ENCODE results near the gene PHF2. TPM values are rescaled to one million over a fixed set of nuclear protein-coding genes. Genes with fewer than 3 reads are reported as not detected.

The PHF2 gene
- polyA plus RNA-seq, 4 donors, result 8.6 to 21.2 (median 12.8) TPM

DNA sequence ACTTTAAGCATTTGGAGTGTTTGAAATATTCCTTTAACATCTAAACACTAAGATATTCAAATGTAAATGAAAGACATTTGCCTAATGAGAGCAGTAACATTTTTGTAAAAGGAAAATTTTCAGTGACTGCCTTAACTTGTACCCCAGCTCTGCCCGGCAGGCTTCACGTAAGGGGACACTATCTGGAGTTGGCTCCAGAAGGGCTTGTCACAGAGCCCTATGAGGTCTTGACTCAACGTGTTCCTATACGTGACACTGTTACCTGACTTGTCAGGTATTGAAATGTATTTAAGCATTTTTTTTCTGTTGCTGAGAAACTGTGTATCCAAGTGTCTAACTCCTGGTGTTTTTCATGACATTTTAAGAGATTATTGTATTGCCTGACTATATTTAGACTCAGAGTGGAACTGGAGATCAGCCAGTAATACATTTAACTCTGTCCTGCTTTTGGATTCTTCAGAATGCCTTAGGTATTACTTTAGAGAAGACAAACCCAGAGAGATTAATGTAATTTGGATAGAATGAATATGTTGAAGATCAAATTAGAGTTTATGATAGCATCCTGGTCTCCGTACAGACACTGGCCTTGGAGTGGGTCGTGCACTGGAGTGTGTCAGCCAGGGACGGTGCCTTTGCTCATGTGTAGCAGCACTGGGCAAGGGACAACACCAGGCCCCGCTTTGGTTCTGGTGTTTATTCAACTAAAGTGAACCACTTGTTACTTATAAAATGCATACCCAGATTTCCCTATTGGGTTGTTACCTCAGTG, 34.6 kb upstream of the PHF2 start:
- WGBS, 3 donors, result 82 to 90% (median 89%) methylated on average over 8 of the region's 8 CpGs
- H3K27ac ChIP-seq (ENCODE audit: low read depth in 1 of 3, low read length in 2 of 3), result no peak overlapping the region
- FAIRE-seq (no peak), DNase-seq (no peak)
- peaks cover 10 to 49% (median 20%) of the 10 kb centered on the region in 3 donors for H3K36me3 ChIP-seq (ENCODE audit: control insufficient read depth in 3 of 3, insufficient read depth in 2 of 3, low read depth in 1 of 3, low read length in 3 of 3)
- H3K4me3 ChIP-seq (ENCODE audit: low read depth in 1 of 3, low read length in 3 of 3), result no peak overlapping the region
- H3K27me3 ChIP-seq (ENCODE audit: control insufficient read depth in 3 of 3, insufficient read depth in 3 of 3, low read length in 3 of 3), result no peaks in the 10 kb centered on the region
- H3K9me3 ChIP-seq (ENCODE audit: control insufficient read depth in 2 of 2, insufficient read depth in 1 of 2, low read depth in 1 of 2, low read length in 1 of 2), result no peaks in the 10 kb centered on the region
- H3K4me1 ChIP-seq (ENCODE audit: control insufficient read depth in 3 of 3, insufficient read depth in 2 of 3, low read depth in 1 of 3, low read length in 2 of 3), result no peaks in the 10 kb centered on the region

DNA sequence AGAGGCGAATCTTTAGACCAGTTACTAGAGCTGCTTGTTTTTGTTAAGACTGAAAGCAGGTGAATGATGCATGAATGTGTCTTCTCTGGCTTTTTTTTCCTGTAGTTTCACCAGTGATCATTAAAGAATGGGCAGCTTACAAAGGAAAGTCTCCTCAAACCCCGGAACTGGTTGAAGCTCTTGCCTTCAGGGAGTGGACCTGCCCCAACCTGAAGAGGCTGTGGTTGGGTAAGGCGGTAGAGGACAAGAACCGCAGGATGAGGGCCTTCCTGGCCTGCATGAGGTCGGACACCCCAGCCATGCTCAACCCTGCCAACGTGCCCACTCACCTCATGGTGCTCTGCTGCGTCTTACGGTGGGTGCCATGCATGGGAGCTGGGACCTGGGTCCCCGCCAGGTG, 33.3 kb upstream of the PHF2 start:
- H3K27ac ChIP-seq (ENCODE audit: low read depth in 1 of 3, low read length in 2 of 3), result no peak overlapping the region
- peaks cover 13 to 51% (median 18%) of the 10 kb centered on the region in 3 donors for H3K36me3 ChIP-seq (ENCODE audit: control insufficient read depth in 3 of 3, insufficient read depth in 2 of 3, low read depth in 1 of 3, low read length in 3 of 3)
- WGBS, 3 donors, result 97 to 99% (median 98%) methylated on average over 9 of the region's 9 CpGs
- H3K4me1 ChIP-seq (ENCODE audit: control insufficient read depth in 3 of 3, insufficient read depth in 2 of 3, low read depth in 1 of 3, low read length in 2 of 3), result no peaks in the 10 kb centered on the region
- DNase-seq, result no peak
- no peak overlapping the region for H3K4me3 ChIP-seq (ENCODE audit: low read depth in 1 of 3, low read length in 3 of 3)
- FAIRE-seq, result no peak
- no peaks in the 10 kb centered on the region for H3K9me3 ChIP-seq (ENCODE audit: control insufficient read depth in 2 of 2, insufficient read depth in 1 of 2, low read depth in 1 of 2, low read length in 1 of 2)
- no peaks in the 10 kb centered on the region for H3K27me3 ChIP-seq (ENCODE audit: control insufficient read depth in 3 of 3, insufficient read depth in 3 of 3, low read length in 3 of 3)

DNA sequence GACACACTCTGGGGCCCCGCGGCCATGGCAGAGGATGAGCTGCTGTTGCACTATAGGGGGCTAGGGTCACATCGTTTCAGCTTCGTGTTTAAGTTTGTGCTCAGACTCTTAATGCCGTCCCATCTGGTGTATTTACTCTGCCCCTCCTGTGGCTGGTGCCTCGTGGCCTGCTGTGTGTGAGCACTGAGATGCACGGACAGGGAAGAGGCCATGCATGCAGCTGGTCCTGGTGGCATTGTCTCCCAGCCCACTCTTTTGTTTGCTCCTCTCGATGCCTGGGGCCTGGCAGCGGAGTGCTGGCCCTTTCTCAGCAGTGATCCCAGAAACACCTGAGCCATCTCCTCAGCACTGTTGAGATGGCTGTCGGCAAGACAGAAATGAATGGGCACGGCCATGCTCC, 30.0 kb upstream of the PHF2 start:
- Histone ChIP-seq H3K9me3 (ENCODE audit: control insufficient read depth in 2 of 2, insufficient read depth in 1 of 2, low read depth in 1 of 2, low read length in 1 of 2) (no peaks in the 10 kb centered on the region), H3K4me1 (ENCODE audit: control insufficient read depth in 3 of 3, insufficient read depth in 2 of 3, low read depth in 1 of 3, low read length in 2 of 3) (no peaks in the 10 kb centered on the region), H3K27ac (ENCODE audit: low read depth in 1 of 3, low read length in 2 of 3) (no peak overlapping the region), H3K36me3 (ENCODE audit: control insufficient read depth in 3 of 3, insufficient read depth in 2 of 3, low read depth in 1 of 3, low read length in 3 of 3) (peaks cover 10 to 38% (median 14%) of the 10 kb centered on the region in 3 donors), H3K4me3 (ENCODE audit: low read depth in 1 of 3, low read length in 3 of 3) (no peak overlapping the region), H3K27me3 (ENCODE audit: control insufficient read depth in 3 of 3, insufficient read depth in 3 of 3, low read length in 3 of 3) (no peaks in the 10 kb centered on the region)
- DNase-seq (no peak), FAIRE-seq (no peak)
- WGBS, 3 donors, result 94 to 96% (median 94%) methylated on average over 11 of the region's 11 CpGs

DNA sequence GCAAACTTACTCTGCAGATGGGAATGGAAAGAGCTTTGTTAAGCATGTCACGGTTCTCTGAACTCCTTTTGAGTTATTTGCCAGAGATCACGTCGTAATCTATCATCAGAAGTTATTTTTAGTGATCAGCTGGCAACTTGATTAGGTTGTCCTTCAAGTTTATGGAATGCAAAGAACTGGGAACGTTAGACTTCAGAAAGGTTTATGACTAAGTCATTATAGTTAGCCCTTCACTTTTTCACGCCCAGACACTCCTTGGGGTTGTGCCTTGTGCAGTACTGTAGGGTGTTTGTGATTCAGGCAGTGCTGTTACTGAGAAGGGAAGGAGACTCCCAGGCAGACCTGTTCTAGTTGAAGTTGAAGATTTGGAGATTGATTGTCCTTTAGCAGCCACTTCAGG, 26.8 kb upstream of the PHF2 start:
- no peaks in the 10 kb centered on the region for H3K27me3 ChIP-seq (ENCODE audit: control insufficient read depth in 3 of 3, insufficient read depth in 3 of 3, low read length in 3 of 3)
- DNase-seq, result peak; percentile 17 to 38
- no peak overlapping the region for H3K4me3 ChIP-seq (ENCODE audit: low read depth in 1 of 3, low read length in 3 of 3)
- H3K9me3 ChIP-seq (ENCODE audit: control insufficient read depth in 2 of 2, insufficient read depth in 1 of 2, low read depth in 1 of 2, low read length in 1 of 2), result no peaks in the 10 kb centered on the region
- H3K27ac ChIP-seq (ENCODE audit: low read depth in 1 of 3, low read length in 2 of 3), result no peak overlapping the region
- H3K36me3 ChIP-seq (ENCODE audit: control insufficient read depth in 3 of 3, insufficient read depth in 2 of 3, low read depth in 1 of 3, low read length in 3 of 3), result peaks cover 8 to 37% (median 10%) of the 10 kb centered on the region in 3 donors
- H3K4me1 ChIP-seq (ENCODE audit: control insufficient read depth in 3 of 3, insufficient read depth in 2 of 3, low read depth in 1 of 3, low read length in 2 of 3), result no peaks in the 10 kb centered on the region
- WGBS, 3 donors, result 13 to 57% (median 31%) methylated on average over 5 of the region's 5 CpGs
- no peak for FAIRE-seq

DNA sequence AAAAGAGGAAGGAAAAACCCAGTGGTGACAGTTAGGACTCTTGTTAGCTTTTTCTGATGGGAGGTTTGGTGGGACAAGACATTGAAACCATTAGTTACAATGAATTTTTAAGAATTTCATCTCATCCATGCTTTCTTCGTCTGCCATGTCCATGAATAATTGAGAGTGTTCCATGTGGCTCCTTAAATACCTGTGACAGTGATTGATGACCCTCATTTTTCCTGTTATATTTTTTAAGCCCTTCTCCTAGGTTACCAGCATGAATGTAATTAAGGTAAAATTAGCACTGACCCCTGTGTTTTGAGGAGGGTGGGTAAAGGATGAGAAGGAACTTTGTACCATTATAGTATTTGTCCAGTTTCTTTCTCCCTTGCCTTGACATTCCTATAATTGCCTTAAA, 23.5 kb upstream of the PHF2 start:
- Histone ChIP-seq H3K4me1 (ENCODE audit: control insufficient read depth in 3 of 3, insufficient read depth in 2 of 3, low read depth in 1 of 3, low read length in 2 of 3) (no peaks in the 10 kb centered on the region), H3K36me3 (ENCODE audit: control insufficient read depth in 3 of 3, insufficient read depth in 2 of 3, low read depth in 1 of 3, low read length in 3 of 3) (peaks cover 7 to 32% (median 14%) of the 10 kb centered on the region in 3 donors), H3K27me3 (ENCODE audit: control insufficient read depth in 3 of 3, insufficient read depth in 3 of 3, low read length in 3 of 3) (no peaks in the 10 kb centered on the region), H3K27ac (ENCODE audit: low read depth in 1 of 3, low read length in 2 of 3) (no peak overlapping the region), H3K4me3 (ENCODE audit: low read depth in 1 of 3, low read length in 3 of 3) (no peak overlapping the region), H3K9me3 (ENCODE audit: control insufficient read depth in 2 of 2, insufficient read depth in 1 of 2, low read depth in 1 of 2, low read length in 1 of 2) (no peaks in the 10 kb centered on the region)
- WGBS, 3 donors, result 94 to 100% (median 94%) methylated on average over 1 of the region's 1 CpG
- DNase-seq (no peak), FAIRE-seq (no peak)

DNA sequence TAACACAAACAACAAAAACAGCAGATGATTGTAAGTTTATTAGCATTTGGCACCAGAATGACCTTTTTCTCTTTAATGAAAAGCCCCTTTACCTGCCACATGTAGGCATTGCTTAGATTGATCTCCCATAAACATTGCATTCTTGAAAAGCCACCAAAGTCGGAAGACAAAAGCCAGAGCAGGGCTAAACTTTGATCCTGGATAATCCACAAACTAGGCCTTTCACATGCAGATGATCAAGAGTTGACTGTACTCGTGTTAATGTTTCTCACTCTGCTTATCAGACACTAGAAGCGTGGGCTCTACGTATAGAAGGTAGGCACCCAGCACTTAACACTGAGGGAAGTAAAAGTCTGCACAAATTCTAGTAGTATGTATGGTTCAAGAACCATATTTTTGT, 21.0 kb upstream of the PHF2 start:
- FAIRE-seq (no peak), DNase-seq (no peak)
- Histone ChIP-seq H3K27ac (ENCODE audit: low read depth in 1 of 3, low read length in 2 of 3) (no peak overlapping the region), H3K4me3 (ENCODE audit: low read depth in 1 of 3, low read length in 3 of 3) (no peak overlapping the region), H3K4me1 (ENCODE audit: control insufficient read depth in 3 of 3, insufficient read depth in 2 of 3, low read depth in 1 of 3, low read length in 2 of 3) (no peaks in the 10 kb centered on the region), H3K9me3 (ENCODE audit: control insufficient read depth in 2 of 2, insufficient read depth in 1 of 2, low read depth in 1 of 2, low read length in 1 of 2) (no peaks in the 10 kb centered on the region), H3K27me3 (ENCODE audit: control insufficient read depth in 3 of 3, insufficient read depth in 3 of 3, low read length in 3 of 3) (no peaks in the 10 kb centered on the region), H3K36me3 (ENCODE audit: control insufficient read depth in 3 of 3, insufficient read depth in 2 of 3, low read depth in 1 of 3, low read length in 3 of 3) (peaks cover 22 to 46% (median 22%) of the 10 kb centered on the region in 3 donors)
- 72 to 78% (median 77%) methylated on average over 4 of the region's 4 CpGs for WGBS, 3 donors

DNA sequence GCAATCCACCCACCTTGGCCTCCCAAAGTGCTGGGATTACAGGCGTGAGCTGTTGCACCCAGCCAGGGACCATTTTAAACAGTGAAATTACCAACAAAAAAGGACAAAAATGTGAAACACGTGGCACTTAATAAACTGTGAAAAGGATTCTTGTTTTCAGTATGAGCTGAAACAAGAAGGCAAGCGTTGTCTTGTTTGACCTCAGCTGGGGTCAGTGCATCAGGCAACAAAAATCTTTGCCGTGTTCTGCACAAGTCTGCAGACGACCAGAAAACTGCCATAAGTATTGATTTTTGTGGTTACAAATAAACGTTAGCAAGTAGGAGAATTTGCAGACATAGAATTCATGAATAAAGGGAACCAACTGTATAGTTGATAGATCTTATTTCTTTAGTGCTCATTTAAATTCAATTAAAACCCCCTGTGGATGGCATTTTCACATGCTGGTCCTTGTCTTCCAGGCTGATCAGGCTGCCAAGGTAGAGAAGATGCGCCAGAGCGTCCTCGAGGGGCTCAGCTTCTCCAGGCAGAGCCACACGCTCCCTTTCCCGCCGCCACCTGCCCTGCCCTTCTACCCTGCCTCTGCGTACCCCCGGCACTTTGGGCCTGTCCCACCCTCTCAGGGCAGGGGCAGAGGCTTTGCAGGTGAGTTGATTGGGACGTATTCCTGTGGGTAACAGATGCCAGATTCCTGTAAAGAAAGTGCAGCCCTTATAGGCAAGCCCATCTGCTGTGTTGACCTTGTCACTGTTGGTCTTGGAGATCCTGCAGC, 18.8 kb upstream of the PHF2 start:
- DNase-seq, result no peak
- Histone ChIP-seq H3K9me3 (ENCODE audit: control insufficient read depth in 2 of 2, insufficient read depth in 1 of 2, low read depth in 1 of 2, low read length in 1 of 2) (no peaks in the 10 kb centered on the region), H3K27me3 (ENCODE audit: control insufficient read depth in 3 of 3, insufficient read depth in 3 of 3, low read length in 3 of 3) (no peaks in the 10 kb centered on the region), H3K36me3 (ENCODE audit: control insufficient read depth in 3 of 3, insufficient read depth in 2 of 3, low read depth in 1 of 3, low read length in 3 of 3) (peaks cover 27 to 52% (median 27%) of the 10 kb centered on the region in 3 donors), H3K4me1 (ENCODE audit: control insufficient read depth in 3 of 3, insufficient read depth in 2 of 3, low read depth in 1 of 3, low read length in 2 of 3) (no peaks in the 10 kb centered on the region), H3K27ac (ENCODE audit: low read depth in 1 of 3, low read length in 2 of 3) (no peak overlapping the region), H3K4me3 (ENCODE audit: low read depth in 1 of 3, low read length in 3 of 3) (no peak overlapping the region)
- no peak for FAIRE-seq
- WGBS, 3 donors, result 92 to 94% (median 93%) methylated on average over 15 of the region's 15 CpGs

DNA sequence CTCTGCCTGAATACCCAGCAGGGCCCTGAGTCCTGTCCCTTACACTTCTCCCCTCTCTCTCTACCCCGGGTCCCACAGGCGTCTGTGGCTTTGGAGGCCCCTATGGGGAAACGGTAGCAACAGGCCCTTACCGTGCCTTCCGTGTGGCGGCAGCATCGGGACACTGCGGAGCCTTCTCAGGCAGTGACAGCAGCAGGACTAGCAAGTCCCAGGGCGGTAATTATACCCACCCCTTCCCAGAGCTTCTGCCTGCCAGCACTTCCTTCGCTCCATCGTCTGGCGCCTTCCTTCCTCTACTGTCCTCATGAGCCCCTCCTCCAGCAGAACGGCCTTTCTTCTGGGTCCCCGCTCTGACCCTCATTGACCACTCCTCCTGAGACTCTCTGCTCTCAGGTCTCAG, 17.9 kb upstream of the PHF2 start:
- no peak for FAIRE-seq
- H3K36me3 ChIP-seq (ENCODE audit: control insufficient read depth in 3 of 3, insufficient read depth in 2 of 3, low read depth in 1 of 3, low read length in 3 of 3), result peaks cover 25 to 58% (median 25%) of the 10 kb centered on the region in 3 donors
- DNase-seq, result no peak
- H3K4me1 ChIP-seq (ENCODE audit: control insufficient read depth in 3 of 3, insufficient read depth in 2 of 3, low read depth in 1 of 3, low read length in 2 of 3), result no peaks in the 10 kb centered on the region
- no peak overlapping the region for H3K4me3 ChIP-seq (ENCODE audit: low read depth in 1 of 3, low read length in 3 of 3)
- no peak overlapping the region for H3K27ac ChIP-seq (ENCODE audit: low read depth in 1 of 3, low read length in 2 of 3)
- no peaks in the 10 kb centered on the region for H3K27me3 ChIP-seq (ENCODE audit: control insufficient read depth in 3 of 3, insufficient read depth in 3 of 3, low read length in 3 of 3)
- no peaks in the 10 kb centered on the region for H3K9me3 ChIP-seq (ENCODE audit: control insufficient read depth in 2 of 2, insufficient read depth in 1 of 2, low read depth in 1 of 2, low read length in 1 of 2)
- WGBS, 3 donors, result 88 to 97% (median 94%) methylated on average over 13 to 14 of the region's 14 CpGs

Measured in small intestine (tissue), 7 donors.